ENCODE results near the gene GMPPA.

GMPPA gene

DNA sequence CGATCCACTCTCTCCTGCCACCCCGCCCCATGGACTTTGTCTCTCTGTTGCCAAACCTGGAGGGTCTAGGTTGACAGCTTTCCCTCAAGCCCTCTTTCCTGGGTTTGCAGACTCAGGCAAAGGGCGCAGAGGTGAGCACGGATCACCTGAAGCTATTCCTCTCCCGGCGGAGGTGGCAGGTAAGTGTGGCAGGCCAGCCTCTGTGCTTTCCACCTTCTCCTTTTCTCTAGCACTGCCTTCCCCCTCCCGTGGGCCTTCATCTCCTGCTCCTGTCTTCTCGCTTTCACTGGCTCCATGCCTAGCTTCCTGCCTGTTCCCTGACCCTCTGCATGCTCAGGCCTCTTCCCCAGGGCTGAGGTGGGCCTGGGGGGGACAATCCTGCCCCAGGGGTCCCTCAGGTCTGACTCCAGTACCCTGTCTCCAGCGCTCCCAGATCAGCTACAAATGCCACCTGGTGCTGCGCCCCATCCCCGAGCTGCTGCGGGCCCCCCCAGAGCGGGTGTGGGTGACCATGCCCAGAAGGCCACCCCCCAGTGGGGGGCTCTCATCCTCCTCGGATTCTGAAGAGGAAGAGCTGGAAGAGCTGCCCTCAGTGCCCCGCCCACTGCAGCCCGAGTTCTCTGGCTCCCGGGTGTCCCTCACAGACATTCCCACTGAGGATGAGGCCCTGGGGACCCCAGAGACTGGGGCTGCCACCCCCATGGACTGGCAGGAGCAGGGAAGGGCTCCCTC lies 15.9 kb upstream of the GMPPA start:
- H3K4me3 ChIP-seq (ENCODE audit: low read length), result no peak overlapping the region
- TF ChIP-seq, protein P1, sequence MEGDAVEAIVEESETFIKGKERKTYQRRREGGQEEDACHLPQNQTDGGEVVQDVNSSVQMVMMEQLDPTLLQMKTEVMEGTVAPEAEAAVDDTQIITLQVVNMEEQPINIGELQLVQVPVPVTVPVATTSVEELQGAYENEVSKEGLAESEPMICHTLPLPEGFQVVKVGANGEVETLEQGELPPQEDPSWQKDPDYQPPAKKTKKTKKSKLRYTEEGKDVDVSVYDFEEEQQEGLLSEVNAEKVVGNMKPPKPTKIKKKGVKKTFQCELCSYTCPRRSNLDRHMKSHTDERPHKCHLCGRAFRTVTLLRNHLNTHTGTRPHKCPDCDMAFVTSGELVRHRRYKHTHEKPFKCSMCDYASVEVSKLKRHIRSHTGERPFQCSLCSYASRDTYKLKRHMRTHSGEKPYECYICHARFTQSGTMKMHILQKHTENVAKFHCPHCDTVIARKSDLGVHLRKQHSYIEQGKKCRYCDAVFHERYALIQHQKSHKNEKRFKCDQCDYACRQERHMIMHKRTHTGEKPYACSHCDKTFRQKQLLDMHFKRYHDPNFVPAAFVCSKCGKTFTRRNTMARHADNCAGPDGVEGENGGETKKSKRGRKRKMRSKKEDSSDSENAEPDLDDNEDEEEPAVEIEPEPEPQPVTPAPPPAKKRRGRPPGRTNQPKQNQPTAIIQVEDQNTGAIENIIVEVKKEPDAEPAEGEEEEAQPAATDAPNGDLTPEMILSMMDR (conservative IDR thresholded peaks at IDR 0.05; ENCODE audit: low read depth, low read length), result no peak
- DNase-seq (ENCODE audit: low read depth), result no peak

DNA sequence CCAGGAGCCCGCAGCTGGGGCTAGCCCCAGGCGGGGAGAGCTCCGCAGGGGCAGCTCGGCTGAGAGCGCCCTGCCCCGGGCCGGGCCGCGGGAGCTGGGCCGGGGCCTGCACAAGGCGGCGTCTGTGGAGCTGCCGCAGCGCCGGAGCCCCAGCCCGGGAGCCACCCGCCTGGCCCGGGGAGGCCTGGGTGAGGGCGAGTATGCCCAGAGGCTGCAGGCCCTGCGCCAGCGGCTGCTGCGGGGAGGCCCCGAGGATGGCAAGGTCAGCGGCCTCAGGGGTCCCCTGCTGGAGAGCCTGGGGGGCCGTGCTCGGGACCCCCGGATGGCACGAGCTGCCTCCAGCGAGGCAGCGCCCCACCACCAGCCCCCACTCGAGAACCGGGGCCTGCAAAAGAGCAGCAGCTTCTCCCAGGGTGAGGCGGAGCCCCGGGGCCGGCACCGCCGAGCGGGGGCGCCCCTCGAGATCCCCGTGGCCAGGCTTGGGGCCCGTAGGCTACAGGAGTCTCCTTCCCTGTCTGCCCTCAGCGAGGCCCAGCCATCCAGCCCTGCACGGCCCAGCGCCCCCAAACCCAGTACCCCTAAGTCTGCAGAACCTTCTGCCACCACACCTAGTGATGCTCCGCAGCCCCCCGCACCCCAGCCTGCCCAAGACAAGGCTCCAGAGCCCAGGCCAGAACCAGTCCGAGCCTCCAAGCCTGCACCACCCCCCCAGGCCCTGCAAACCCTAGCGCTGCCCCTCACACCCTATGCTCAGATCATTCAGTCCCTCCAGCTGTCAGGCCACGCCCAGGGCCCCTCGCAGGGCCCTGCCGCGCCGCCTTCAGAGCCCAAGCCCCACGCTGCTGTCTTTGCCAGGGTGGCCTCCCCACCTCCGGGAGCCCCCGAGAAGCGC lies 15.0 kb upstream of the GMPPA start:
- no peak overlapping the region for H3K4me3 ChIP-seq (ENCODE audit: low read length)
- no peak for DNase-seq (ENCODE audit: low read depth)
- TF ChIP-seq, protein P1 (conservative IDR thresholded peaks at IDR 0.05; ENCODE audit: low read depth, low read length), result peak; percentile 16

DNA sequence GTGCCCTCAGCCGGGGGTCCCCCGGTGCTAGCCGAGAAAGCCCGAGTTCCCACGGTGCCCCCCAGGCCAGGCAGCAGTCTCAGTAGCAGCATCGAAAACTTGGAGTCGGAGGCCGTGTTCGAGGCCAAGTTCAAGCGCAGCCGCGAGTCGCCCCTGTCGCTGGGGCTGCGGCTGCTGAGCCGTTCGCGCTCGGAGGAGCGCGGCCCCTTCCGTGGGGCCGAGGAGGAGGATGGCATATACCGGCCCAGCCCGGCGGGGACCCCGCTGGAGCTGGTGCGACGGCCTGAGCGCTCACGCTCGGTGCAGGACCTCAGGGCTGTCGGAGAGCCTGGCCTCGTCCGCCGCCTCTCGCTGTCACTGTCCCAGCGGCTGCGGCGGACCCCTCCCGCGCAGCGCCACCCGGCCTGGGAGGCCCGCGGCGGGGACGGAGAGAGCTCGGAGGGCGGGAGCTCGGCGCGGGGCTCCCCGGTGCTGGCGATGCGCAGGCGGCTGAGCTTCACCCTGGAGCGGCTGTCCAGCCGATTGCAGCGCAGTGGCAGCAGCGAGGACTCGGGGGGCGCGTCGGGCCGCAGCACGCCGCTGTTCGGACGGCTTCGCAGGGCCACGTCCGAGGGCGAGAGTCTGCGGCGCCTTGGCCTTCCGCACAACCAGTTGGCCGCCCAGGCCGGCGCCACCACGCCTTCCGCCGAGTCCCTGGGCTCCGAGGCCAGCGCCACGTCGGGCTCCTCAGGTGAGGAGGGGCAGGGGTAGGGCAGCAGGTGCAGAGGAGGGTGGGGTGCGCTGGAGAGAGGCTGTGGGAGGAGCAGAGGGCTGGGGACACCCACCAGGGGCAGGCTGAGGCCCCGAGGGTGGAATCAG lies 14.1 kb upstream of the GMPPA start:
- no peak overlapping the region for H3K4me3 ChIP-seq (ENCODE audit: low read length)
- TF ChIP-seq, protein P1 (conservative IDR thresholded peaks at IDR 0.05; ENCODE audit: low read depth, low read length), result no peak
- DNase-seq (ENCODE audit: low read depth), result no peak

GRCh38 chr2:219485201-219485580 lies 13.5 kb upstream of the GMPPA start:
- DNase-seq (ENCODE audit: low read depth), result no peak
- TF ChIP-seq, protein P1 (conservative IDR thresholded peaks at IDR 0.05; ENCODE audit: low read depth, low read length), result no peak
- H3K4me3 ChIP-seq (ENCODE audit: low read length), result no peak overlapping the region

DNA sequence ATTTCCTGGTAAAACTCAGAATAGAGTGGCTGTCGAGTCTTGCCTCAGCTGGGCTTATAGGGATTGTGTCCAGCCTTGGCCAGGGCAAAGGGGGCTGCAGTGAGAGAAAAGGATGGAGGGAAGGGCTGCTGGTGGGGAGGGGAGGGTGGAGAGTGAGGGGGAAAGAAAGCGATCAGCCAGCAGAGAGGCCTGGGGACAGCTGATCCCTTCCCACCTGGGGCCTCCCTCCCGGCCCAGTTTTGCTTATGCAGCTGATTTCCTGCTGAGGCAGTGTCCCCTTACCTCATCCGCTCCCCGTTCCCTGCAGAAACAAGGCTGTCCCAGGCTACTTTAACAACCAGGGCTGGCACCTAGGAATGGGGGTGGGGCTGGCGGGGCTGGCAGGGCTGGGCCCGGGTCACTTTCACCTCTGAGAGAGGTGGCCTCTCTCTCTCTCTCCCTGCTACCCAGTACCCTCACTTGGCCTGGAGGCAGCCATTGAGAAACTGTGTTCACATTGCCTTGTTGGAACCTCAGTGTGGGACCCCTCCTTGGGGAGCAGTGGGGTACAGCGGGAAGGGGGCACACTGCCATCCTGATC lies 12.2 kb upstream of the GMPPA start:
- TF ChIP-seq, protein P1 (conservative IDR thresholded peaks at IDR 0.05; ENCODE audit: low read depth, low read length), result no peak
- DNase-seq (ENCODE audit: low read depth), result no peak
- H3K4me3 ChIP-seq (ENCODE audit: low read length), result no peak overlapping the region

DNA sequence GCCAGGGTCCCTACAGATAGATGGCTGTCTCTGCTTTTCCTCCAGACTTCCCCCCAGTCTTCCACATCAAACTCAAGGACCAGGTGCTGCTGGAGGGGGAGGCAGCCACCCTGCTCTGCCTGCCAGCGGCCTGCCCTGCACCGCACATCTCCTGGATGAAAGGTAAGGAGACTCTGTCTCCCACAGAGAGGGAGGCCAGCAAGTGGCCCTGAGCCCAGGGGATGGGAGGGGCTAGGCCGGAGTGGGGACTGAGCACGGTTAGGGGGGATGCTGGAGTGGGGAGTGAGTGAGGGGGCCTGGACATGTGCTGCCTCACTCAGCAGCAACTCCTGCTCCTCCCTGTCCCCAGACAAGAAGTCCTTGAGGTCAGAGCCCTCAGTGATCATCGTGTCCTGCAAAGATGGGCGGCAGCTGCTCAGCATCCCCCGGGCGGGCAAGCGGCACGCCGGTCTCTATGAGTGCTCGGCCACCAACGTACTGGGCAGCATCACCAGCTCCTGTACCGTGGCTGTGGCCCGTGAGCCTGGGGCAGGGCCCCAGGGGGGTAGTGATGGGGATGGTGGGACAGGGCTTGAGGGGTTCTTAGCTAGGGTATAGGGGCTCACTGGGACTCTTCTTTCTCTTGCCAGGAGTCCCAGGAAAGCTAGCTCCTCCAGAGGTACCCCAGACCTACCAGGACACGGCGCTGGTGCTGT lies 10.4 kb upstream of the GMPPA start:
- DNase-seq (ENCODE audit: low read depth), result no peak
- TF ChIP-seq, protein P1 (conservative IDR thresholded peaks at IDR 0.05; ENCODE audit: low read depth, low read length), result no peak

More for the DNA sequence above, 10.4 kb upstream of the GMPPA start:
- no peak overlapping the region for H3K4me3 ChIP-seq (ENCODE audit: low read length)

Measured in retinal pigment epithelial cell (primary cell).